ENCODE measurements around the gene HYAL2. TPM values are rescaled to one million over a fixed set of nuclear protein-coding genes. Genes with fewer than 3 reads are reported as not detected.

HYAL2 gene
- total RNA-seq, 6 experiments from 2014 or later = 13.0 to 41.6 (median 21.2) TPM

- Histone ChIP-seq H3K27ac (no peak overlapping the region), H3K36me3 (no peaks in the 10 kb centered on the region), H3K9me3 (no peaks in the 10 kb centered on the region), H3K4me3 (no peak overlapping the region), H3K27me3 (no peaks in the 10 kb centered on the region), H3K4me1 (peaks cover 0 to 14% (median 0%) of the 10 kb centered on the region in 4 donors)
- no peak for ATAC-seq
- 60% methylated on average over 1 of the region's 13 CpGs for WGBS (ENCODE audit: insufficient coverage, low coverage, low lambda C conversion rate, missing lambda C conversion rate)
- TF ChIP-seq POLR2A (IDR thresholded peaks at IDR 0.05) = no peak
- TF ChIP-seq, protein P1, sequence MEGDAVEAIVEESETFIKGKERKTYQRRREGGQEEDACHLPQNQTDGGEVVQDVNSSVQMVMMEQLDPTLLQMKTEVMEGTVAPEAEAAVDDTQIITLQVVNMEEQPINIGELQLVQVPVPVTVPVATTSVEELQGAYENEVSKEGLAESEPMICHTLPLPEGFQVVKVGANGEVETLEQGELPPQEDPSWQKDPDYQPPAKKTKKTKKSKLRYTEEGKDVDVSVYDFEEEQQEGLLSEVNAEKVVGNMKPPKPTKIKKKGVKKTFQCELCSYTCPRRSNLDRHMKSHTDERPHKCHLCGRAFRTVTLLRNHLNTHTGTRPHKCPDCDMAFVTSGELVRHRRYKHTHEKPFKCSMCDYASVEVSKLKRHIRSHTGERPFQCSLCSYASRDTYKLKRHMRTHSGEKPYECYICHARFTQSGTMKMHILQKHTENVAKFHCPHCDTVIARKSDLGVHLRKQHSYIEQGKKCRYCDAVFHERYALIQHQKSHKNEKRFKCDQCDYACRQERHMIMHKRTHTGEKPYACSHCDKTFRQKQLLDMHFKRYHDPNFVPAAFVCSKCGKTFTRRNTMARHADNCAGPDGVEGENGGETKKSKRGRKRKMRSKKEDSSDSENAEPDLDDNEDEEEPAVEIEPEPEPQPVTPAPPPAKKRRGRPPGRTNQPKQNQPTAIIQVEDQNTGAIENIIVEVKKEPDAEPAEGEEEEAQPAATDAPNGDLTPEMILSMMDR (IDR thresholded peaks at IDR 0.05) = no peak
- intact Hi-C loops (cut with DNase I) = loop anchor here (10.0 kb wide), 2 partner anchors 203 to 213 kb away; no protein-coding TSS in a partner anchor
- DNase-seq = no peak
These were observed 19.6 kb upstream of the HYAL2 start for GRCh38 chr3:50341996-50342650.

DNA sequence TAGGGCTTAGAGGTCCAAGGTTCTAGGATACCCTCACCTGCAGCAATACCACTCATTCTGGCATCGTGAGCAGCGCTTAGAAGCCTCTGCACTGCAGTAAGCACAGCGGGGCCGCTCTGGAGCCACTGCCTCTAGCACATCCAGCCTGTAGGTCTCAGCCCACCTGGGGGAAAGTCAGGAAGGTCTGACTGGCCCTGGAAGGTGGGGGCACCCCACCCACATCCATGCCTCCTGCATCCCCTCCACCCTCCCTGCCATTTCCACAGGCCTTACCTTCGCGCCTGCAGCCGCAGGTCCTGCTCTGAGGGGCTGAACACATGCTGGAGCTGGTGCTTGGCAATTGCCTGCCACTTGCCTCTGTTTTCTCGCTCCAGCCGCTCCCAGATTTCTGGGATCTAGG lies 19.0 kb upstream of the HYAL2 start:
- ATAC-seq = no peak
- no peak for DNase-seq
- TF ChIP-seq POLR2A (IDR thresholded peaks at IDR 0.05) = no peak
- TF ChIP-seq, protein P1 (IDR thresholded peaks at IDR 0.05) = no peak
- no peak overlapping the region for H3K27ac ChIP-seq
- 100% methylated on average over 2 of the region's 9 CpGs for WGBS (ENCODE audit: insufficient coverage, low coverage, low lambda C conversion rate, missing lambda C conversion rate)
- H3K4me1 ChIP-seq = peaks cover 0 to 14% (median 0%) of the 10 kb centered on the region in 4 donors
- no peaks in the 10 kb centered on the region for H3K27me3 ChIP-seq
- no peaks in the 10 kb centered on the region for H3K9me3 ChIP-seq
- no peaks in the 10 kb centered on the region for H3K36me3 ChIP-seq
- intact Hi-C loops (cut with DNase I) = loop anchor here (10.0 kb wide), 2 partner anchors 203 to 213 kb away; no protein-coding TSS in a partner anchor
- peak overlapping the region; percentile 39 to 55 (median 46) for H3K4me3 ChIP-seq

- ATAC-seq = peak; percentile 1 to 18 (median 4)
- Histone ChIP-seq H3K9me3 (no peaks in the 10 kb centered on the region), H3K27me3 (no peaks in the 10 kb centered on the region), H3K4me1 (peaks cover 0 to 21% (median 4%) of the 10 kb centered on the region in 4 donors), H3K36me3 (no peaks in the 10 kb centered on the region), H3K27ac (peak within 1 kb of the TSS; percentile 33 to 95 (median 86)), H3K4me3 (peak within 1 kb of the TSS; percentile 39 to 55 (median 46))
- WGBS (ENCODE audit: insufficient coverage, low coverage, low lambda C conversion rate, missing lambda C conversion rate) = 30% methylated on average over 32 of the region's 85 CpGs
- intact Hi-C loops (cut with DNase I) = loop anchor here (10.0 kb wide), 2 partner anchors 204 to 214 kb away; no protein-coding TSS in a partner anchor
- peak; percentile 68 to 82 (median 74) for DNase-seq
- TF ChIP-seq, protein P1 (IDR thresholded peaks at IDR 0.05) = no peak
- TF ChIP-seq POLR2A (IDR thresholded peaks at IDR 0.05) = peak; percentile 60
These were observed 18.1 kb upstream of the HYAL2 start, which contains the start of gene RASSF1 for GRCh38 chr3:50340448-50341329. RASSF1 (minus strand) TSS chr3:50340836; CDS start chr3:50340805, 31 bp downstream.

DNA sequence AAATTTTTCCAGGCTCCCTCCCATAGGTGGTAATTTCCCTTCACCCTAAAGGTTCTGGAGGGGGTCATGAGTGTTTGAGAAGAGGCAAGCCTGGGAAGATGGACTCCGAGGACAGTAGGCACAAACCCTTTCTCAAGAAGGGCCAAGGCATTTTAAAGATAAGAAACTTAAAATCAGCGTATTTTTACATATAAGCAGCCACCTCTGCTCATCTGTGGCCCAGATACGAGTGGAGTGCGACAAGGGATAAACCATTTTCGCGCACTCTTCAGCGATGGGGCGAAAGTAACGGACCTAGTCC lies 17.6 kb upstream of the HYAL2 start:
- no peak for TF ChIP-seq POLR2A (IDR thresholded peaks at IDR 0.05)
- TF ChIP-seq, protein P1 (IDR thresholded peaks at IDR 0.05) = no peak
- H3K4me3 ChIP-seq = peak overlapping the region; percentile 39 to 55 (median 46)
- H3K27ac ChIP-seq = peak overlapping the region; percentile 33 to 95 (median 86)
- WGBS (ENCODE audit: insufficient coverage, low coverage, low lambda C conversion rate, missing lambda C conversion rate) = 41% methylated on average over 9 of the region's 9 CpGs
- H3K36me3 ChIP-seq = no peaks in the 10 kb centered on the region
- H3K27me3 ChIP-seq = no peaks in the 10 kb centered on the region
- ATAC-seq (no peak), DNase-seq (no peak)
- H3K4me1 ChIP-seq = peaks cover 0 to 21% (median 6%) of the 10 kb centered on the region in 4 donors
- H3K9me3 ChIP-seq = no peaks in the 10 kb centered on the region
- intact Hi-C loops (cut with DNase I) = loop anchor here (10.0 kb wide), 2 partner anchors 205 to 215 kb away; no protein-coding TSS in a partner anchor

All from right lobe of liver (tissue), 6 donors.